ENCODE results near the gene DNAJA3.

The DNAJA3 gene

GRCh38 chr16:4435337-4436067 is 9.8 kb downstream of the DNAJA3 start:
- Histone ChIP-seq H2BK12ac (ENCODE audit: low read length) (no peak overlapping the region), H3K4me2 (ENCODE audit: low read length) (no peak overlapping the region), H3K9ac (ENCODE audit: low read length) (no peak overlapping the region)

GRCh38 chr16:4437366-4437765 is 11.7 kb downstream of the DNAJA3 start:
- no peak overlapping the region for H3K27ac ChIP-seq (ENCODE audit: low read depth, low read length)
- WGBS (ENCODE audit: extremely low coverage, insufficient coverage, insufficient read length), result no CpG with 5 or more reads among the region's 3 CpGs

More at GRCh38 chr16:4435337-4436067, 9.8 kb downstream of the DNAJA3 start:
- Histone ChIP-seq H3K4me3 (ENCODE audit: low read depth, low read length) (no peak overlapping the region), H4K8ac (ENCODE audit: low read depth, low read length) (no peak overlapping the region), H3K23ac (ENCODE audit: low read length) (no peak overlapping the region), H3K27ac (ENCODE audit: low read depth, low read length) (no peak overlapping the region), H2BK5ac (ENCODE audit: low read depth, low read length, poor library complexity) (no peak overlapping the region), H3K27me3 (ENCODE audit: insufficient read depth, low read length) (no peaks in the 10 kb centered on the region), H4K12ac (ENCODE audit: low read depth, low read length) (no peak overlapping the region), H4K91ac (ENCODE audit: low read depth, low read length) (no peak overlapping the region), H3K4me1 (ENCODE audit: control insufficient read depth in 1 of 2, insufficient read depth in 2 of 2, low read length in 2 of 2) (no peaks in the 10 kb centered on the region), H2AK5ac (ENCODE audit: low read length) (no peak overlapping the region), H3K4ac (ENCODE audit: low read depth, low read length) (no peak overlapping the region), H2AFZ (ENCODE audit: insufficient read depth, low read length, poor library complexity) (no peak overlapping the region), H3K14ac (ENCODE audit: low read length) (no peak overlapping the region), H3K79me1 (ENCODE audit: low read length) (no peaks in the 10 kb centered on the region), H3K18ac (ENCODE audit: low read length) (no peak overlapping the region), H3K36me3 (ENCODE audit: control insufficient read depth in 1 of 2, insufficient read depth in 2 of 2, low read length in 2 of 2) (peaks cover 30 to 41% of the 10 kb centered on the region in 2 experiments), H3K9me3 (ENCODE audit: insufficient read depth, low read depth, low read length) (no peaks in the 10 kb centered on the region), H2BK120ac (ENCODE audit: insufficient read depth, low read length, poor library complexity) (no peak overlapping the region), H3K79me2 (ENCODE audit: control insufficient read depth, insufficient read depth, low read length, poor library complexity) (no peaks in the 10 kb centered on the region)
- no CpG with 5 or more reads among the region's 8 CpGs for WGBS (ENCODE audit: extremely low coverage, insufficient coverage, insufficient read length)
- DNase-seq, result no peak

GRCh38 chr16:4442371-4442770 is 16.7 kb downstream of the DNAJA3 start:
- H3K27ac ChIP-seq (ENCODE audit: low read depth, low read length), result no peak overlapping the region
- no peak overlapping the region for H4K91ac ChIP-seq (ENCODE audit: low read depth, low read length)
- H2AK5ac ChIP-seq (ENCODE audit: low read length), result no peak overlapping the region
- no peak overlapping the region for H2AFZ ChIP-seq (ENCODE audit: insufficient read depth, low read length, poor library complexity)
- no peak overlapping the region for H3K23ac ChIP-seq (ENCODE audit: low read length)
- no peak overlapping the region for H3K4ac ChIP-seq (ENCODE audit: low read depth, low read length)
- H3K4me1 ChIP-seq (ENCODE audit: control insufficient read depth in 1 of 2, insufficient read depth in 2 of 2, low read length in 2 of 2), result no peaks in the 10 kb centered on the region
- WGBS (ENCODE audit: extremely low coverage, insufficient coverage, insufficient read length), result no CpG with 5 or more reads among the region's 11 CpGs
- no peak overlapping the region for H3K9ac ChIP-seq (ENCODE audit: low read length)
- no peak overlapping the region for H3K18ac ChIP-seq (ENCODE audit: low read length)
- no peak overlapping the region for H4K12ac ChIP-seq (ENCODE audit: low read depth, low read length)
- H3K4me2 ChIP-seq (ENCODE audit: low read length), result no peak overlapping the region
- no peak overlapping the region for H2BK120ac ChIP-seq (ENCODE audit: insufficient read depth, low read length, poor library complexity)
- no peak overlapping the region for H2BK12ac ChIP-seq (ENCODE audit: low read length)
- H3K36me3 ChIP-seq (ENCODE audit: control insufficient read depth in 1 of 2, insufficient read depth in 2 of 2, low read length in 2 of 2), result peaks cover 63 to 73% of the 10 kb centered on the region in 2 experiments
- H3K79me1 ChIP-seq (ENCODE audit: low read length), result no peaks in the 10 kb centered on the region
- no peak overlapping the region for H2BK5ac ChIP-seq (ENCODE audit: low read depth, low read length, poor library complexity)
- H3K9me3 ChIP-seq (ENCODE audit: insufficient read depth, low read depth, low read length), result peaks cover 2% of the 10 kb centered on the region
- no peak overlapping the region for H4K8ac ChIP-seq (ENCODE audit: low read depth, low read length)
- no peaks in the 10 kb centered on the region for H3K79me2 ChIP-seq (ENCODE audit: control insufficient read depth, insufficient read depth, low read length, poor library complexity)
- no peaks in the 10 kb centered on the region for H3K27me3 ChIP-seq (ENCODE audit: insufficient read depth, low read length)
- DNase-seq, result no peak
- H3K4me3 ChIP-seq (ENCODE audit: low read depth, low read length), result no peak overlapping the region
- no peak overlapping the region for H3K14ac ChIP-seq (ENCODE audit: low read length)

More at GRCh38 chr16:4437366-4437765, 11.7 kb downstream of the DNAJA3 start:
- Histone ChIP-seq H4K8ac (ENCODE audit: low read depth, low read length) (no peak overlapping the region), H3K79me2 (ENCODE audit: control insufficient read depth, insufficient read depth, low read length, poor library complexity) (no peaks in the 10 kb centered on the region), H3K4me2 (ENCODE audit: low read length) (no peak overlapping the region), H3K9me3 (ENCODE audit: insufficient read depth, low read depth, low read length) (no peaks in the 10 kb centered on the region), H2AK5ac (ENCODE audit: low read length) (no peak overlapping the region), H4K12ac (ENCODE audit: low read depth, low read length) (no peak overlapping the region), H2BK12ac (ENCODE audit: low read length) (no peak overlapping the region), H3K36me3 (ENCODE audit: control insufficient read depth in 1 of 2, insufficient read depth in 2 of 2, low read length in 2 of 2) (peaks cover 40 to 53% of the 10 kb centered on the region in 2 experiments), H2BK5ac (ENCODE audit: low read depth, low read length, poor library complexity) (no peak overlapping the region), H2AFZ (ENCODE audit: insufficient read depth, low read length, poor library complexity) (no peak overlapping the region), H3K14ac (ENCODE audit: low read length) (no peak overlapping the region), H3K18ac (ENCODE audit: low read length) (no peak overlapping the region), H3K4ac (ENCODE audit: low read depth, low read length) (no peak overlapping the region), H3K79me1 (ENCODE audit: low read length) (no peaks in the 10 kb centered on the region), H4K91ac (ENCODE audit: low read depth, low read length) (no peak overlapping the region), H3K23ac (ENCODE audit: low read length) (peak overlapping the region; percentile 72), H3K27me3 (ENCODE audit: insufficient read depth, low read length) (no peaks in the 10 kb centered on the region), H3K9ac (ENCODE audit: low read length) (no peak overlapping the region), H2BK120ac (ENCODE audit: insufficient read depth, low read length, poor library complexity) (no peak overlapping the region), H3K4me3 (ENCODE audit: low read depth, low read length) (no peak overlapping the region), H3K4me1 (ENCODE audit: control insufficient read depth in 1 of 2, insufficient read depth in 2 of 2, low read length in 2 of 2) (no peaks in the 10 kb centered on the region)
- no peak for DNase-seq

GRCh38 chr16:4443271-4443670 is 17.6 kb downstream of the DNAJA3 start:
- Histone ChIP-seq H4K12ac (ENCODE audit: low read depth, low read length) (no peak overlapping the region), H3K9ac (ENCODE audit: low read length) (no peak overlapping the region), H3K4ac (ENCODE audit: low read depth, low read length) (no peak overlapping the region), H3K27me3 (ENCODE audit: insufficient read depth, low read length) (no peaks in the 10 kb centered on the region), H3K4me3 (ENCODE audit: low read depth, low read length) (no peak overlapping the region), H3K4me2 (ENCODE audit: low read length) (no peak overlapping the region), H3K27ac (ENCODE audit: low read depth, low read length) (no peak overlapping the region), H3K79me2 (ENCODE audit: control insufficient read depth, insufficient read depth, low read length, poor library complexity) (no peaks in the 10 kb centered on the region), H2AK5ac (ENCODE audit: low read length) (no peak overlapping the region), H3K14ac (ENCODE audit: low read length) (no peak overlapping the region), H3K4me1 (ENCODE audit: control insufficient read depth in 1 of 2, insufficient read depth in 2 of 2, low read length in 2 of 2) (no peaks in the 10 kb centered on the region), H3K79me1 (ENCODE audit: low read length) (no peaks in the 10 kb centered on the region), H3K36me3 (ENCODE audit: control insufficient read depth in 1 of 2, insufficient read depth in 2 of 2, low read length in 2 of 2) (peaks cover 61 to 76% of the 10 kb centered on the region in 2 experiments), H4K8ac (ENCODE audit: low read depth, low read length) (no peak overlapping the region), H2BK120ac (ENCODE audit: insufficient read depth, low read length, poor library complexity) (no peak overlapping the region), H4K91ac (ENCODE audit: low read depth, low read length) (no peak overlapping the region), H3K23ac (ENCODE audit: low read length) (no peak overlapping the region), H3K18ac (ENCODE audit: low read length) (no peak overlapping the region), H3K9me3 (ENCODE audit: insufficient read depth, low read depth, low read length) (peaks cover 2% of the 10 kb centered on the region), H2BK12ac (ENCODE audit: low read length) (no peak overlapping the region), H2BK5ac (ENCODE audit: low read depth, low read length, poor library complexity) (no peak overlapping the region), H2AFZ (ENCODE audit: insufficient read depth, low read length, poor library complexity) (no peak overlapping the region)
- DNase-seq, result no peak
- no CpG with 5 or more reads among the region's 5 CpGs for WGBS (ENCODE audit: extremely low coverage, insufficient coverage, insufficient read length)

All from trophoblast cell (in vitro differentiated cells and primary cell).